WTC11 (cell line): ENCODE measurements around the gene NPFFR2.

Experiments used
- CREB1 ChIP-seq: sonication (generic); formaldehyde crosslinking; IDR thresholded peaks from 2 replicates; pipeline ENCODE4 v1.8.0; 2023; ENCODE audit warnings: mild to moderate bottlenecking, missing genetic modification reagents
- CTCF ChIP-seq: fragments of 200-600 bp; IDR thresholded peaks from 2 replicates; pipeline ENCODE4 v1.8.0; 2022; ENCODE audit warnings: antibody characterized with exemption
- JUN ChIP-seq: sonication (generic); formaldehyde crosslinking; IDR thresholded peaks from 2 replicates; pipeline ENCODE4 v1.8.0; 2023; ENCODE audit warnings: mild to moderate bottlenecking, missing genetic modification reagents
- KAT7 ChIP-seq: sonication (generic); formaldehyde crosslinking; IDR thresholded peaks from 2 replicates; pipeline ENCODE4 v1.8.1; 2023; ENCODE audit warnings: missing genetic modification reagents, mild to moderate bottlenecking, borderline replicate concordance
- MLX ChIP-seq: sonication (generic); formaldehyde crosslinking; IDR thresholded peaks from 2 replicates; pipeline ENCODE4 v1.8.1; 2023; ENCODE audit warnings: mild to moderate bottlenecking, missing genetic modification reagents, moderate library complexity
- RELA ChIP-seq: sonication (generic); formaldehyde crosslinking; IDR thresholded peaks from 2 replicates; pipeline ENCODE4 v1.8.1; 2022; ENCODE audit warnings: missing genetic modification reagents, mild to moderate bottlenecking, borderline replicate concordance
- TCF7 ChIP-seq: sonication (generic); formaldehyde crosslinking; IDR thresholded peaks from 2 replicates; pipeline ENCODE4 v1.8.0; 2022; ENCODE audit warnings: mild to moderate bottlenecking, low read depth, missing genetic modification reagents, moderate library complexity
- TP53 ChIP-seq: sonication (generic); formaldehyde crosslinking; IDR thresholded peaks from 2 replicates; pipeline ENCODE4 v1.8.1; 2023; ENCODE audit warnings: mild to moderate bottlenecking, missing genetic modification reagents
- ZNF512 ChIP-seq: sonication (generic); formaldehyde crosslinking; IDR thresholded peaks from 2 replicates; pipeline ENCODE4 v1.8.1; 2022; ENCODE audit warnings: missing genetic modification reagents, borderline replicate concordance
- TF ChIP-seq, protein P1 (sequence below): sonication (generic); formaldehyde crosslinking; IDR thresholded peaks from 2 replicates; pipeline ENCODE4 v1.8.1; 2023; ENCODE audit warnings: mild to moderate bottlenecking, missing genetic modification reagents, moderate library complexity
- TF ChIP-seq, protein P2 (sequence below): sonication (generic); formaldehyde crosslinking; IDR thresholded peaks from 2 replicates; pipeline ENCODE4 v1.8.1; 2022; ENCODE audit warnings: low read depth, mild to moderate bottlenecking, moderate library complexity, missing genetic modification reagents, borderline replicate concordance
- TF ChIP-seq, protein P3 (sequence below): sonication (generic); formaldehyde crosslinking; IDR thresholded peaks from 2 replicates; pipeline ENCODE4 v1.8.1; 2023; ENCODE audit warnings: mild to moderate bottlenecking, moderate library complexity, missing genetic modification reagents
- TF ChIP-seq, protein P4 (sequence below): sonication (generic); formaldehyde crosslinking; IDR thresholded peaks from 2 replicates; pipeline ENCODE4 v1.8.0; 2022; ENCODE audit warnings: mild to moderate bottlenecking, missing genetic modification reagents
- TF ChIP-seq, protein P5 (sequence below): sonication (generic); formaldehyde crosslinking; IDR thresholded peaks from 2 replicates; pipeline ENCODE4 v1.8.1; 2022; ENCODE audit warnings: mild to moderate bottlenecking, moderate library complexity, missing genetic modification reagents

GRCh38 chr4:72118017-72118416, 86.2 kb downstream of the NPFFR2 start:
- TF ChIP-seq RELA (no peak), TP53 (CRISPR knock-in tag) (no peak), CTCF (no peak), JUN (CRISPR knock-in tag) (no peak), CREB1 (CRISPR knock-in tag) (no peak), MLX (CRISPR knock-in tag) (no peak), KAT7 (CRISPR knock-in tag) (no peak), ZNF512 (CRISPR knock-in tag) (no peak), TCF7 (CRISPR knock-in tag) (no peak)
- TF ChIP-seq, protein P1, sequence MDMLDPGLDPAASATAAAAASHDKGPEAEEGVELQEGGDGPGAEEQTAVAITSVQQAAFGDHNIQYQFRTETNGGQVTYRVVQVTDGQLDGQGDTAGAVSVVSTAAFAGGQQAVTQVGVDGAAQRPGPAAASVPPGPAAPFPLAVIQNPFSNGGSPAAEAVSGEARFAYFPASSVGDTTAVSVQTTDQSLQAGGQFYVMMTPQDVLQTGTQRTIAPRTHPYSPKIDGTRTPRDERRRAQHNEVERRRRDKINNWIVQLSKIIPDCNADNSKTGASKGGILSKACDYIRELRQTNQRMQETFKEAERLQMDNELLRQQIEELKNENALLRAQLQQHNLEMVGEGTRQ (CRISPR knock-in tag): no peak
- TF ChIP-seq, protein P2, sequence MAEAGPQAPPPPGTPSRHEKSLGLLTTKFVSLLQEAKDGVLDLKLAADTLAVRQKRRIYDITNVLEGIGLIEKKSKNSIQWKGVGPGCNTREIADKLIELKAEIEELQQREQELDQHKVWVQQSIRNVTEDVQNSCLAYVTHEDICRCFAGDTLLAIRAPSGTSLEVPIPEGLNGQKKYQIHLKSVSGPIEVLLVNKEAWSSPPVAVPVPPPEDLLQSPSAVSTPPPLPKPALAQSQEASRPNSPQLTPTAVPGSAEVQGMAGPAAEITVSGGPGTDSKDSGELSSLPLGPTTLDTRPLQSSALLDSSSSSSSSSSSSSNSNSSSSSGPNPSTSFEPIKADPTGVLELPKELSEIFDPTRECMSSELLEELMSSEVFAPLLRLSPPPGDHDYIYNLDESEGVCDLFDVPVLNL (CRISPR knock-in tag): no peak
- TF ChIP-seq, protein P3, sequence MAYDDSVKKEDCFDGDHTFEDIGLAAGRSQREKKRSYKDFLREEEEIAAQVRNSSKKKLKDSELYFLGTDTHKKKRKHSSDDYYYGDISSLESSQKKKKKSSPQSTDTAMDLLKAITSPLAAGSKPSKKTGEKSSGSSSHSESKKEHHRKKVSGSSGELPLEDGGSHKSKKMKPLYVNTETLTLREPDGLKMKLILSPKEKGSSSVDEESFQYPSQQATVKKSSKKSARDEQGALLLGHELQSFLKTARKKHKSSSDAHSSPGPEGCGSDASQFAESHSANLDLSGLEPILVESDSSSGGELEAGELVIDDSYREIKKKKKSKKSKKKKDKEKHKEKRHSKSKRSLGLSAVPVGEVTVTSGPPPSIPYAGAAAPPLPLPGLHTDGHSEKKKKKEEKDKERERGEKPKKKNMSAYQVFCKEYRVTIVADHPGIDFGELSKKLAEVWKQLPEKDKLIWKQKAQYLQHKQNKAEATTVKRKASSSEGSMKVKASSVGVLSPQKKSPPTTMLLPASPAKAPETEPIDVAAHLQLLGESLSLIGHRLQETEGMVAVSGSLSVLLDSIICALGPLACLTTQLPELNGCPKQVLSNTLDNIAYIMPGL (CRISPR knock-in tag): no peak
- TF ChIP-seq, protein P4, sequence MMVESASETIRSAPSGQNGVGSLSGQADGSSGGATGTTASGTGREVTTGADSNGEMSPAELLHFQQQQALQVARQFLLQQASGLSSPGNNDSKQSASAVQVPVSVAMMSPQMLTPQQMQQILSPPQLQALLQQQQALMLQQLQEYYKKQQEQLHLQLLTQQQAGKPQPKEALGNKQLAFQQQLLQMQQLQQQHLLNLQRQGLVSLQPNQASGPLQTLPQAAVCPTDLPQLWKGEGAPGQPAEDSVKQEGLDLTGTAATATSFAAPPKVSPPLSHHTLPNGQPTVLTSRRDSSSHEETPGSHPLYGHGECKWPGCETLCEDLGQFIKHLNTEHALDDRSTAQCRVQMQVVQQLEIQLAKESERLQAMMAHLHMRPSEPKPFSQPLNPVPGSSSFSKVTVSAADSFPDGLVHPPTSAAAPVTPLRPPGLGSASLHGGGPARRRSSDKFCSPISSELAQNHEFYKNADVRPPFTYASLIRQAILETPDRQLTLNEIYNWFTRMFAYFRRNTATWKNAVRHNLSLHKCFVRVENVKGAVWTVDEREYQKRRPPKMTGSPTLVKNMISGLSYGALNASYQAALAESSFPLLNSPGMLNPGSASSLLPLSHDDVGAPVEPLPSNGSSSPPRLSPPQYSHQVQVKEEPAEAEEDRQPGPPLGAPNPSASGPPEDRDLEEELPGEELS (CRISPR knock-in tag): no peak
- TF ChIP-seq, protein P5, sequence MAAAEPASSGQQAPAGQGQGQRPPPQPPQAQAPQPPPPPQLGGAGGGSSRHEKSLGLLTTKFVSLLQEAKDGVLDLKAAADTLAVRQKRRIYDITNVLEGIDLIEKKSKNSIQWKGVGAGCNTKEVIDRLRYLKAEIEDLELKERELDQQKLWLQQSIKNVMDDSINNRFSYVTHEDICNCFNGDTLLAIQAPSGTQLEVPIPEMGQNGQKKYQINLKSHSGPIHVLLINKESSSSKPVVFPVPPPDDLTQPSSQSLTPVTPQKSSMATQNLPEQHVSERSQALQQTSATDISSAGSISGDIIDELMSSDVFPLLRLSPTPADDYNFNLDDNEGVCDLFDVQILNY: no peak
